B cell (primary cell): ENCODE measurements around the gene SYT3.

Experiments used
- EZH2 ChIP-seq: IDR thresholded peaks from 2 replicates; pipeline ENCODE4 v1.6.1; 2012; ENCODE audit warnings: borderline replicate concordance, low read depth, mild to moderate bottlenecking, moderate library complexity, low read length; ENCODE audit not compliant: insufficient read depth, poor library complexity, severe bottlenecking
- TF ChIP-seq, protein P1 (sequence below): fragments of 200-600 bp; IDR thresholded peaks from one replicate; pipeline ENCODE4 v1.8.0; 2022; ENCODE audit warnings: antibody characterized with exemption, mild to moderate bottlenecking

- TF ChIP-seq, protein P1, sequence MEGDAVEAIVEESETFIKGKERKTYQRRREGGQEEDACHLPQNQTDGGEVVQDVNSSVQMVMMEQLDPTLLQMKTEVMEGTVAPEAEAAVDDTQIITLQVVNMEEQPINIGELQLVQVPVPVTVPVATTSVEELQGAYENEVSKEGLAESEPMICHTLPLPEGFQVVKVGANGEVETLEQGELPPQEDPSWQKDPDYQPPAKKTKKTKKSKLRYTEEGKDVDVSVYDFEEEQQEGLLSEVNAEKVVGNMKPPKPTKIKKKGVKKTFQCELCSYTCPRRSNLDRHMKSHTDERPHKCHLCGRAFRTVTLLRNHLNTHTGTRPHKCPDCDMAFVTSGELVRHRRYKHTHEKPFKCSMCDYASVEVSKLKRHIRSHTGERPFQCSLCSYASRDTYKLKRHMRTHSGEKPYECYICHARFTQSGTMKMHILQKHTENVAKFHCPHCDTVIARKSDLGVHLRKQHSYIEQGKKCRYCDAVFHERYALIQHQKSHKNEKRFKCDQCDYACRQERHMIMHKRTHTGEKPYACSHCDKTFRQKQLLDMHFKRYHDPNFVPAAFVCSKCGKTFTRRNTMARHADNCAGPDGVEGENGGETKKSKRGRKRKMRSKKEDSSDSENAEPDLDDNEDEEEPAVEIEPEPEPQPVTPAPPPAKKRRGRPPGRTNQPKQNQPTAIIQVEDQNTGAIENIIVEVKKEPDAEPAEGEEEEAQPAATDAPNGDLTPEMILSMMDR = no peak
- no peak for TF ChIP-seq EZH2
Observed at GRCh38 chr19:50657222-50657669, 17.6 kb upstream of the SYT3 start.
